Liver (tissue), 9 donors: Measurements from ENCODE around the gene ERBIN. TPM values are rescaled to one million over a fixed set of nuclear protein-coding genes. Genes with fewer than 3 reads are reported as not detected.

Source experiments
- DNase-seq: peaks from one replicate; pipeline ENCODE4 v3.0.0-alpha.2; 2017; ENCODE audit warnings: low spot score
- H3K27ac ChIP-seq, 2 donors: one replicate each; pipeline ENCODE4 v1.7.0; 2013; ENCODE audit warnings: inconsistent platforms in 2 of 2, low read length in 2 of 2, control low read depth in 1 of 2, low read depth in 1 of 2, mild to moderate bottlenecking in 1 of 2
- H3K27me3 ChIP-seq, 4 donors: one replicate each; pipeline versions ENCODE4 v1.6.1 to v1.7.0; 2013; ENCODE audit warnings: low read length in 3 of 4, inconsistent platforms in 1 of 4, mild to moderate bottlenecking in 1 of 4, moderate library complexity in 1 of 4; ENCODE audit not compliant: control insufficient read depth in 4 of 4, insufficient read depth in 4 of 4
- H3K36me3 ChIP-seq, 4 donors: one replicate each; pipeline versions ENCODE4 v1.6.1 to v1.7.0; 2013; ENCODE audit warnings: low read length in 3 of 4, mild to moderate bottlenecking in 3 of 4, low read depth in 1 of 4, moderate library complexity in 1 of 4; ENCODE audit not compliant: control insufficient read depth in 4 of 4, insufficient read depth in 3 of 4
- H3K4me1 ChIP-seq, 4 donors: one replicate each; pipeline versions ENCODE4 v1.6.1 to v1.7.0; 2013; ENCODE audit warnings: low read length in 3 of 4, mild to moderate bottlenecking in 3 of 4, moderate library complexity in 1 of 4; ENCODE audit not compliant: control insufficient read depth in 4 of 4, insufficient read depth in 4 of 4
- H3K4me3 ChIP-seq, 3 donors: one replicate each; pipeline versions ENCODE4 v1.6.1 to v1.7.0; 2013; ENCODE audit warnings: low read length in 3 of 3, control low read depth in 1 of 3, low read depth in 1 of 3, mild to moderate bottlenecking in 1 of 3
- H3K9ac ChIP-seq, 2 donors: one replicate each; pipeline ENCODE4 v1.7.0; 2013; ENCODE audit warnings: low read length in 2 of 2, mild to moderate bottlenecking in 2 of 2, moderate library complexity in 2 of 2, control low read depth in 1 of 2, low read depth in 1 of 2
- H3K9me3 ChIP-seq, 4 donors: one replicate each; pipeline versions ENCODE4 v1.6.1 to v1.7.0; 2013; ENCODE audit warnings: low read length in 3 of 4; ENCODE audit not compliant: control insufficient read depth in 4 of 4
- ATF3 ChIP-seq: IDR thresholded peaks from 2 replicates; pipeline ENCODE4 v1.6.1; 2016; ENCODE audit warnings: antibody characterized with exemption
- EGR1 ChIP-seq, 2 donors: IDR thresholded peaks; 2 replicates each; pipeline ENCODE4 v1.6.1; 2016 to 2018; ENCODE audit warnings: antibody characterized with exemption in 2 of 2, low read depth in 2 of 2
- FOXA1 ChIP-seq: IDR thresholded peaks from 2 replicates; pipeline ENCODE4 v1.6.1; 2016; ENCODE audit warnings: antibody characterized with exemption
- GABPA ChIP-seq, 2 donors: IDR thresholded peaks in 1 of 2; conservative IDR thresholded peaks in 1 of 2; 2 replicates each; pipeline ENCODE4 v1.6.1; 2016; ENCODE audit warnings: antibody characterized with exemption in 2 of 2, mild to moderate bottlenecking in 1 of 2, moderate library complexity in 1 of 2
- HNF4A ChIP-seq, 2 donors: conservative IDR thresholded peaks; 2 replicates each; pipeline ENCODE4 v1.6.1; 2016; ENCODE audit warnings: antibody characterized with exemption in 2 of 2, mild to moderate bottlenecking in 2 of 2
- HNF4G ChIP-seq: IDR thresholded peaks from 2 replicates; pipeline ENCODE4 v1.6.1; 2016; ENCODE audit warnings: antibody characterized with exemption
- JUND ChIP-seq, 2 donors: IDR thresholded peaks; 2 replicates each; pipeline ENCODE4 v1.6.1; 2016; ENCODE audit warnings: antibody characterized with exemption in 2 of 2
- NR2F2 ChIP-seq: IDR thresholded peaks from 2 replicates; pipeline ENCODE4 v1.6.1; 2016; ENCODE audit warnings: antibody characterized with exemption
- RXRA ChIP-seq, 2 donors: IDR thresholded peaks; 2 replicates each; pipeline ENCODE4 v1.6.1; 2017 to 2018; ENCODE audit warnings: antibody characterized with exemption in 2 of 2, mild to moderate bottlenecking in 1 of 2
- TAF1 ChIP-seq: conservative IDR thresholded peaks from 2 replicates; pipeline ENCODE4 v1.6.1; 2016; ENCODE audit warnings: antibody characterized with exemption, mild to moderate bottlenecking
- YY1 ChIP-seq: IDR thresholded peaks from 2 replicates; pipeline ENCODE4 v1.6.1; 2016; ENCODE audit warnings: antibody characterized with exemption, mild to moderate bottlenecking
- ZBTB33 ChIP-seq: IDR thresholded peaks from 2 replicates; pipeline ENCODE4 v1.6.1; 2016; ENCODE audit warnings: antibody characterized with exemption
- WGBS: extraction: QIAGEN DNeasy Blood & Tissue Kit; methylation state at CpG from one replicate; pipeline ENCODE4 v1.1.7; 2013; 5-methylcytosine and 5-hydroxymethylcytosine counted together
- polyA plus RNA-seq, 2 donors: library from polyadenylated mRNA; stranded (reverse) in 1 of 2; unstranded in 1 of 2; fragments of 200-250 nt in 1 of 2; fragments of >200 nt in 1 of 2; fragmentation: Nextera tagmentation in 1 of 2; extraction: Ambion mirVana in 1 of 2; gene quantifications; one replicate each; pipeline versions ENCODE4 v1.2.1 to v1.2.3, GENCODE V29; 2013 to 2015
- total RNA-seq, 2 donors: library from RNA; depleted of rRNA; stranded (reverse); fragments of >200 nt; gene quantifications; one replicate each; pipeline ENCODE4 v1.2.3, GENCODE V29; 2014
- TF ChIP-seq, protein P1 (sequence below): fragments of 150-350 bp; IDR thresholded peaks from 2 replicates; pipeline ENCODE4 v1.5.1; 2017; ENCODE audit warnings: improper control_type of control experiment, low read depth, low read length; ENCODE audit not compliant: missing input control
- TF ChIP-seq, protein P2 (sequence below): IDR thresholded peaks from 2 replicates; pipeline ENCODE4 v1.6.1; 2016; ENCODE audit warnings: antibody characterized with exemption, mild to moderate bottlenecking
- TF ChIP-seq, protein P3 (sequence below): IDR thresholded peaks from 2 replicates; pipeline ENCODE4 v1.6.1; 2016; ENCODE audit warnings: antibody characterized with exemption
- donor health status: healthy.
- donor health status: healthy.
- donor health status: healthy.
- donor health status: healthy.
- donor health status: healthy.

The ERBIN gene
- total and polyA plus RNA-seq, 4 donors, result 9.7 to 54.9 (median 32.5) TPM

DNA sequence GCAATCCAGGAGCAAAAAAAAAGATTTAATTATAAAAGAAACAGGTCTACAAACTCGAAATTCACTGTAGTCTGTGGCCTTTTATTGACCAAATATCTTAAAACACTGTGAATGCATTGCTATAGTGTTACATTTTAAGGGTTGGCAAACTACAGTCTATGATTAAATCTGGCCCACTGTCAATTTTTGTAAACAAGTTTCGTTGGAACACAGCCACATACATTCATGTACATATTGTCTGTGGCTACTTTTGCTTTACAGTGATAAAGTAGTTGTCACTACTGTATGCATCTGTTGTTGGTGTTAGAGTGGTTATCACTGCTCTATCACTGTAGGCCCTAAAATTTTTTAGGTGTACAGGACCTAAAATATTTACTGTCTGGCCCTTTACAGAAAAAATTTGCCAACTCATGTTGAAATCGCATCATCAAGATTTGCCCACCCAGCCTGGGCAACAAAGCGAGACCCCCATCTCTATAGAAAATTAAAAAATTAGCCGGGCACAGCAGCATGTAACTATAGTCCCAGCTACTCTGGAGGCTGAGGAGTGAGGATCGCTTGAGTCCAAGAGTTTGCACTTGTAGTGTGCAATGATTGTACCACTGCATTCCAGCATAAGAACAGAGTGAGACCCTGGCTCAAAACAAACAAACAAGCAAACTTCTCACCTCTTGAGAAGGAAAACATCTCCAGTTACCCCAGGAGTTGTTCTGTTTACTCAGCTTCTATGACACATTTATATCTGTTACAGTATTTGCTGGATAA, 89.0 kb downstream of the ERBIN start:
- DNase-seq, result no peak
- peaks cover 0 to 13% (median 2%) of the 10 kb centered on the region in 4 donors for H3K36me3 ChIP-seq
- TF ChIP-seq HNF4G (no peak), JUND (IDR thresholded peaks at IDR 0.05) (no peak), NR2F2 (no peak), YY1 (no peak), TAF1 (no peak), ATF3 (no peak), EGR1 (IDR thresholded peaks at IDR 0.05; ENCODE audit: low read depth in 2 of 2) (no peak), GABPA (IDR thresholded peaks at IDR 0.05 in 1 of 2, conservative IDR thresholded peaks at IDR 0.05 in 1 of 2) (no peak), RXRA (IDR thresholded peaks at IDR 0.05) (no peak), HNF4A (conservative IDR thresholded peaks at IDR 0.05) (no peak)
- TF ChIP-seq, protein P1, sequence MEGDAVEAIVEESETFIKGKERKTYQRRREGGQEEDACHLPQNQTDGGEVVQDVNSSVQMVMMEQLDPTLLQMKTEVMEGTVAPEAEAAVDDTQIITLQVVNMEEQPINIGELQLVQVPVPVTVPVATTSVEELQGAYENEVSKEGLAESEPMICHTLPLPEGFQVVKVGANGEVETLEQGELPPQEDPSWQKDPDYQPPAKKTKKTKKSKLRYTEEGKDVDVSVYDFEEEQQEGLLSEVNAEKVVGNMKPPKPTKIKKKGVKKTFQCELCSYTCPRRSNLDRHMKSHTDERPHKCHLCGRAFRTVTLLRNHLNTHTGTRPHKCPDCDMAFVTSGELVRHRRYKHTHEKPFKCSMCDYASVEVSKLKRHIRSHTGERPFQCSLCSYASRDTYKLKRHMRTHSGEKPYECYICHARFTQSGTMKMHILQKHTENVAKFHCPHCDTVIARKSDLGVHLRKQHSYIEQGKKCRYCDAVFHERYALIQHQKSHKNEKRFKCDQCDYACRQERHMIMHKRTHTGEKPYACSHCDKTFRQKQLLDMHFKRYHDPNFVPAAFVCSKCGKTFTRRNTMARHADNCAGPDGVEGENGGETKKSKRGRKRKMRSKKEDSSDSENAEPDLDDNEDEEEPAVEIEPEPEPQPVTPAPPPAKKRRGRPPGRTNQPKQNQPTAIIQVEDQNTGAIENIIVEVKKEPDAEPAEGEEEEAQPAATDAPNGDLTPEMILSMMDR, result no peak
- TF ChIP-seq, protein P2, sequence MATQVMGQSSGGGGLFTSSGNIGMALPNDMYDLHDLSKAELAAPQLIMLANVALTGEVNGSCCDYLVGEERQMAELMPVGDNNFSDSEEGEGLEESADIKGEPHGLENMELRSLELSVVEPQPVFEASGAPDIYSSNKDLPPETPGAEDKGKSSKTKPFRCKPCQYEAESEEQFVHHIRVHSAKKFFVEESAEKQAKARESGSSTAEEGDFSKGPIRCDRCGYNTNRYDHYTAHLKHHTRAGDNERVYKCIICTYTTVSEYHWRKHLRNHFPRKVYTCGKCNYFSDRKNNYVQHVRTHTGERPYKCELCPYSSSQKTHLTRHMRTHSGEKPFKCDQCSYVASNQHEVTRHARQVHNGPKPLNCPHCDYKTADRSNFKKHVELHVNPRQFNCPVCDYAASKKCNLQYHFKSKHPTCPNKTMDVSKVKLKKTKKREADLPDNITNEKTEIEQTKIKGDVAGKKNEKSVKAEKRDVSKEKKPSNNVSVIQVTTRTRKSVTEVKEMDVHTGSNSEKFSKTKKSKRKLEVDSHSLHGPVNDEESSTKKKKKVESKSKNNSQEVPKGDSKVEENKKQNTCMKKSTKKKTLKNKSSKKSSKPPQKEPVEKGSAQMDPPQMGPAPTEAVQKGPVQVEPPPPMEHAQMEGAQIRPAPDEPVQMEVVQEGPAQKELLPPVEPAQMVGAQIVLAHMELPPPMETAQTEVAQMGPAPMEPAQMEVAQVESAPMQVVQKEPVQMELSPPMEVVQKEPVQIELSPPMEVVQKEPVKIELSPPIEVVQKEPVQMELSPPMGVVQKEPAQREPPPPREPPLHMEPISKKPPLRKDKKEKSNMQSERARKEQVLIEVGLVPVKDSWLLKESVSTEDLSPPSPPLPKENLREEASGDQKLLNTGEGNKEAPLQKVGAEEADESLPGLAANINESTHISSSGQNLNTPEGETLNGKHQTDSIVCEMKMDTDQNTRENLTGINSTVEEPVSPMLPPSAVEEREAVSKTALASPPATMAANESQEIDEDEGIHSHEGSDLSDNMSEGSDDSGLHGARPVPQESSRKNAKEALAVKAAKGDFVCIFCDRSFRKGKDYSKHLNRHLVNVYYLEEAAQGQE, result no peak
- TF ChIP-seq, protein P3, sequence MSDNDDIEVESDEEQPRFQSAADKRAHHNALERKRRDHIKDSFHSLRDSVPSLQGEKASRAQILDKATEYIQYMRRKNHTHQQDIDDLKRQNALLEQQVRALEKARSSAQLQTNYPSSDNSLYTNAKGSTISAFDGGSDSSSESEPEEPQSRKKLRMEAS, result no peak
- H3K4me3 ChIP-seq, result no peak overlapping the region
- no peak overlapping the region for H3K9ac ChIP-seq
- no peaks in the 10 kb centered on the region for H3K27me3 ChIP-seq
- H3K4me1 ChIP-seq, result peaks cover 0 to 1% (median 0%) of the 10 kb centered on the region in 4 donors
- H3K9me3 ChIP-seq, result no peaks in the 10 kb centered on the region
- WGBS, result 95% methylated on average over 6 of the region's 6 CpGs
- H3K27ac ChIP-seq, result no peak overlapping the region

DNA sequence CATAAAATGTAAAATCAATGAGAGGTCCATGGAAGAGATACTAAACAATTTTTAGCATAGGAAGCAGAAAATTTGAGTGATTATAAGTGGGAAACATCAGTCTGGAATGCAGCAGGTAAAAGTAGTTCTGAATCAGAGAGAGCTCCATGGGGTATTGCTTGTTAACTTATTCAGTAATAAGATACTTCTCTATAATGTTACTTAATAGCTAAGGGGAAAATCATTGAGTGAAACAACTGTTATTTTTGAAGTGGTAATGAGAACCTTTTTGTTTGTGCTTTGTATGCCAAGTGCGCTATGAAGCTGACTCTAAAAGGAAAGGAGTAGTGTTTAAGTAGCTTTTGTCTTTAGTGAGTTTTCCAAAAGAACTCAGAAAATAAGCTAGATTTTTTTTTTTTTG, 95.2 kb downstream of the ERBIN start:
- Histone ChIP-seq H3K4me1 (no peaks in the 10 kb centered on the region), H3K27me3 (no peaks in the 10 kb centered on the region), H3K27ac (no peak overlapping the region), H3K9me3 (no peaks in the 10 kb centered on the region), H3K4me3 (no peak overlapping the region), H3K9ac (no peak overlapping the region), H3K36me3 (peaks cover 1 to 15% (median 7%) of the 10 kb centered on the region in 4 donors)
- no peak for DNase-seq
- TF ChIP-seq HNF4A (conservative IDR thresholded peaks at IDR 0.05) (no peak), GABPA (IDR thresholded peaks at IDR 0.05 in 1 of 2, conservative IDR thresholded peaks at IDR 0.05 in 1 of 2) (no peak), NR2F2 (no peak), ZBTB33 (no peak), FOXA1 (no peak), TAF1 (no peak), EGR1 (IDR thresholded peaks at IDR 0.05; ENCODE audit: low read depth in 2 of 2) (no peak), HNF4G (no peak)
- TF ChIP-seq, protein P1, result no peak
- TF ChIP-seq, protein P2, result no peak
- TF ChIP-seq, protein P3, result no peak
- 91% methylated on average over 1 of the region's 1 CpG for WGBS
